GM12892 (cell line): ENCODE measurements around the gene NCOA1.

ENCODE experiments used
- POLR2A ChIP-seq: IDR thresholded peaks from 2 replicates; pipeline ENCODE4 v1.6.1; 2011; ENCODE audit warnings: low read depth, low read length, control low read depth
- POLR2AphosphoS5 ChIP-seq: IDR thresholded peaks from 2 replicates; pipeline ENCODE4 v1.6.1; 2011; ENCODE audit warnings: low read depth, low read length, control low read depth
- TAF1 ChIP-seq: IDR thresholded peaks from 2 replicates; pipeline ENCODE4 v1.6.1; 2011; ENCODE audit warnings: low read depth, mild to moderate bottlenecking, control low read depth, low read length, borderline replicate concordance

DNA sequence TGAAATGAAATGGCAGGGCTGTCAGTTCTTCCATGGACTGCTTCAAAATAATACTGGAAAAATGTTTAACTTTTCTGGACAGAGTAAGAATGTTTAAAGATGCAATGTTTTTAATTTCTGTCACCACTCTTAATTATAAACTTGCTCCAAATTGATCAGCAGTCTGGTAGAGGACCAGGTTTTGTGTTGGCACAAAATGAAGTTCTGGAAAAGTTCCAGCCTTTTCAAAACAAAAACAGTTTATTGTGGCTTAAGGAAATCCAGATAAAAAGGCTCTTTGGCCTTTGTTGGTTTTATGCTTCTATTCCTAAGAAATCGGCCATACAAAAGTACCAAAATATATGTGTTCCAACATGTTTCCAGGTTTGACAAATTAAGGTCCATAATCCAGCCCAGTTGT is 253.3 kb downstream of the NCOA1 start:
- TF ChIP-seq POLR2A (no peak), POLR2AphosphoS5 (no peak), TAF1 (no peak)
